Neuron (in vitro differentiated cells): Measurements from ENCODE around the gene LGR4.
"Not testable (repeated sequence)": the region's sequence is repeated elsewhere in the genome, so short reads cannot be mapped to it uniquely, and the experiment has no call there.

ENCODE experiments used
- H2AFZ ChIP-seq: one replicate; pipeline ENCODE4 v1.6.1; 2013; ENCODE audit warnings: low read depth, mild to moderate bottlenecking, inconsistent platforms, low read length, moderate library complexity
- H3K27me3 ChIP-seq: one replicate; pipeline ENCODE4 v1.6.1; 2013; ENCODE audit warnings: low read length; ENCODE audit not compliant: insufficient read depth
- H3K36me3 ChIP-seq: one replicate; pipeline ENCODE4 v1.6.1; 2013; ENCODE audit warnings: low read length; ENCODE audit not compliant: insufficient read depth
- H3K4me1 ChIP-seq: one replicate; pipeline ENCODE4 v1.6.1; 2013; ENCODE audit warnings: low read length; ENCODE audit not compliant: insufficient read depth
- H3K4me3 ChIP-seq: 2 replicates; pipeline ENCODE4 v1.5.1; 2013; ENCODE audit warnings: mild to moderate bottlenecking, low read length, moderate library complexity
- H3K9me3 ChIP-seq: one replicate; pipeline ENCODE4 v1.6.1; 2013; ENCODE audit warnings: low read length

The LGR4 gene

DNA sequence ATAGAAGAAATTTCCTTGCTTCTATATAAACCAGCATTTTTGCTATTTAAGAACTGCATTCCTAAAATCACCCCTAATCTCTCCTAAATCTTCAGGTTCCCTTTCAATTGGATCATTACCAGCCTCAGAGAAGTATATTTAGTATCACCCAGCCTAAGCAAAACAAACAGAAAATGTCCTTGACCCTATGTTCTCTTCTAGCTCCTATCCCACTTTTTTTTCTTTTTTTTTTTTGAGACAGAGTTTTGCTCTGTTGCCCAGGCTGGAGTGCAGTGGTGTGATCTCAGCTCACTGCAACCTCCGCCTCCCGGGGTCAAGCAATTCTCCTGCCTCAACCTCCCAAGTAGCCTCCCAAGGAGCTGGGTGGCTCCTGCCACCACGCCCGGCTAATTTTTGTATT, 137.8 kb downstream of the LGR4 start:
- not testable (repeated sequence) for H2AFZ ChIP-seq, H3K4me3 ChIP-seq, H3K27me3 ChIP-seq

GRCh38 chr11:27331981-27332380, 140.6 kb downstream of the LGR4 start:
- Histone ChIP-seq H2AFZ (no peak overlapping the region), H3K9me3 (peaks cover 2% of the 10 kb centered on the region), H3K36me3 (peaks cover 23% of the 10 kb centered on the region), H3K4me1 (no peaks in the 10 kb centered on the region), H3K27me3 (no peaks in the 10 kb centered on the region), H3K4me3 (no peak overlapping the region)

More for the DNA sequence above, 137.8 kb downstream of the LGR4 start:
- H3K36me3 ChIP-seq, result peaks cover 32% of the 10 kb centered on the region
- not testable (repeated sequence) for H3K9me3 ChIP-seq, H3K4me1 ChIP-seq

GRCh38 chr11:27330633-27331270, 141.8 kb downstream of the LGR4 start:
- Histone ChIP-seq H3K9me3 (peaks cover 2% of the 10 kb centered on the region), H3K36me3 (peaks cover 12% of the 10 kb centered on the region), H3K27me3 (no peaks in the 10 kb centered on the region), H2AFZ (no peak overlapping the region), H3K4me3 (no peak overlapping the region), H3K4me1 (no peaks in the 10 kb centered on the region)

DNA sequence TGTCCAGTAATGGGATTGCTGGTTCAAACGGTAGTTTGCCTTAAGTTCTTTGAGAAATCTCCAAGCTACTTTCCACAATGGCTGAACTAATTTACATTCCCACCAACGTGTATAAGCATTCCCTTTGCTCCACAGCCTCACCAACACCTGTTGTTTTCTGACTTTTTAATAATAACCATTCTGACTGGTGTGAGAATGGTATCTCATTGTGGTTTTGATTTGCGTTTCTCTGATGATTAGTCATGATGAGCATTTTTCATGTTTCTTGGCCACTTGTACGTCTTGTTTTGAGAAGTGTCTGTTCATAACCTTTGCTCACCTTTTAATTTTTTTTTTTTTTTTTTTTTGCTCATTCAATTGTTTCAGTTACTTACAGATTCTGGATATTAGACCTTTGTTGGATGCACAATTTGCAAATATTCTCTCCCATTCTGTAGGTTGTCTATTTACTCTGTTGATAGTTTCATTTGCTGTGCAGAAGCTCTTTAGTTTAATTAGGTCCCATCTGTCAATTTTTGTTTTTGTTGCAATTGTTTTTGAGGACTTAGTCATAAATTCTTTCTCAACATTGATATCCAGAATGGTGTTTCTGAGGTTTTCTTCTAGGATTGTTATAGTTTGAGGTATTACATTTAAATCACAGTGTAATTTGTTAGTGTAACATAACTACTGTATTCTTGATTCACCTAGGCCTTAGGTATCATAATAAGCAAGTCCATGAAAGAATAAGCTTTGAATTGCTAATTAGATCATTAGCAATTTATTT, 142.5 kb downstream of the LGR4 start:
- peaks cover 9% of the 10 kb centered on the region for H3K36me3 ChIP-seq
- no peaks in the 10 kb centered on the region for H3K27me3 ChIP-seq
- no peak overlapping the region for H2AFZ ChIP-seq
- H3K4me3 ChIP-seq, result no peak overlapping the region
- H3K9me3 ChIP-seq, result no peaks in the 10 kb centered on the region
- no peaks in the 10 kb centered on the region for H3K4me1 ChIP-seq

GRCh38 chr11:27328614-27329013, 144.0 kb downstream of the LGR4 start:
- Histone ChIP-seq H3K9me3 (no peaks in the 10 kb centered on the region), H3K27me3 (no peaks in the 10 kb centered on the region), H3K4me1 (no peaks in the 10 kb centered on the region), H3K4me3 (no peak overlapping the region), H2AFZ (no peak overlapping the region), H3K36me3 (peaks cover 9% of the 10 kb centered on the region)

GRCh38 chr11:27327064-27327463, 145.5 kb downstream of the LGR4 start:
- H3K9me3 ChIP-seq, H3K36me3 ChIP-seq, H3K4me1 ChIP-seq, H3K27me3 ChIP-seq, H2AFZ ChIP-seq, H3K4me3 ChIP-seq: not testable (repeated sequence)

DNA sequence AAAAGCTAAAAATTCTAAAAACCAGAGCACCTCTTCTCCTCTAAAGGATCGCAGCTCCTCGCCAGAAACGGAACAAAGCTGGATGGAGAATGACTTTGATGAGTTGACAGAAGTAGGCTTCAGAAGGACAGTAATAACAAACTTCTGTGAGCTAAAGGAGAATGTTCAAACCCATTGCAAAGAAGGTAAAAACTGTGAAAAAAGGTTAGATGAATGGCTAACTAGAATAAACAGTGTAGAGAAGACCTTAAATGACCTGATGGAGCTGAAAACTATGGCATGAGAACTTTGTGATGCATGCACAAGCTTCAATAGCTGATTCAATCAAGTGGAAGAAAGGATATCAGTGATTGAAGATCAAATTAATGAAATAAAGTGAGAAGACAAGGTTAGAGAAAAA, 150.4 kb downstream of the LGR4 start:
- not testable (repeated sequence) for H3K4me3 ChIP-seq, H3K36me3 ChIP-seq, H2AFZ ChIP-seq, H3K9me3 ChIP-seq, H3K4me1 ChIP-seq, H3K27me3 ChIP-seq

GRCh38 chr11:27321340-27321739, 151.2 kb downstream of the LGR4 start:
- not testable (repeated sequence) for H3K4me3 ChIP-seq, H3K4me1 ChIP-seq, H2AFZ ChIP-seq, H3K9me3 ChIP-seq, H3K36me3 ChIP-seq, H3K27me3 ChIP-seq

- Histone ChIP-seq H3K36me3 (no peaks in the 10 kb centered on the region), H3K4me1 (no peaks in the 10 kb centered on the region), H2AFZ (no peak overlapping the region)
These were observed 153.5 kb downstream of the LGR4 start for GRCh38 chr11:27319072-27319471.

DNA sequence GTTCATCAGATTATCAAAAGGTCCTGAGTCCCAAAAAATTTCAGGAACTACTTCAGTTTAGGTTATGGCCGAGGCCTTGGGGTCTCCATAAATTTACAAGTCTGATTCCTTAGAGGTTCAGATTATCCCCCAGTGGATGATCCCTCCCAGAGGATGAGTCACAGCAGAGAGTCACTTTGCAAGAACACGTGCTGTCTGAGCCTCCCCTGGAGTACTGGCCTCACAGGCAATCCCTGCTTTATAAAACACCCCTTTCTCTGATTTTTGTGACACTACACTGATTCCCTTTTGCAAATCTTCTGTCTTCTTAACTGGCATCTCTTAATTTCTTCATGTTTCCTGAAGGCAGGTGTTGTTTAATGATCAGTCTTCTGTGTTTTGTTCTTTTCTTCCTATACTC, 154.8 kb downstream of the LGR4 start:
- no peak overlapping the region for H3K4me3 ChIP-seq
- H3K9me3 ChIP-seq, result peaks cover 3% of the 10 kb centered on the region
- no peaks in the 10 kb centered on the region for H3K4me1 ChIP-seq
- no peak overlapping the region for H2AFZ ChIP-seq
- H3K36me3 ChIP-seq, result no peaks in the 10 kb centered on the region
- no peaks in the 10 kb centered on the region for H3K27me3 ChIP-seq

More at GRCh38 chr11:27319072-27319471, 153.5 kb downstream of the LGR4 start:
- H3K9me3 ChIP-seq, result peaks cover 3% of the 10 kb centered on the region
- H3K4me3 ChIP-seq, result no peak overlapping the region
- H3K27me3 ChIP-seq, result no peaks in the 10 kb centered on the region
